Measurements from ENCODE around the gene RNGTT.

Gene RNGTT

DNA sequence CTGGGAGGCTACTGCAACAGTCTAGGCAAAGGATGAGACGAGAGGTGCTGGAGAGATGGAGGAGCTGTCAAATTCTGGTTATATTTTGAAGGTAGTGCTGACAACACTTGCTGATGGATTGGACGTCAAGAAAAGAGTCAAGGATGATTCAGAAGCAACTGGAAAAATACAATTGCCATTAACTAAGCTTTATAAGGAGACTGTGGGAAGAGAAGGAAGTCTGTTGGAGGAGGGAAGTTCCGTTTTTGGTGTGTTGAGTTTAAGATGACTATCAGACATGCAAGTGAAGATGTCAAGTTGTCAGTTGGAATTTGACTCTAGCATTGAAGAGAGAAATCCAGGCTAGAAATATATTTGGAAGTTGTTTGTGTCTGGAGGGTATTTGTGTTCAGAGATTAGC lies 358.1 kb downstream of the RNGTT start:
- no peak for DNase-seq
- TF ChIP-seq, protein P1, sequence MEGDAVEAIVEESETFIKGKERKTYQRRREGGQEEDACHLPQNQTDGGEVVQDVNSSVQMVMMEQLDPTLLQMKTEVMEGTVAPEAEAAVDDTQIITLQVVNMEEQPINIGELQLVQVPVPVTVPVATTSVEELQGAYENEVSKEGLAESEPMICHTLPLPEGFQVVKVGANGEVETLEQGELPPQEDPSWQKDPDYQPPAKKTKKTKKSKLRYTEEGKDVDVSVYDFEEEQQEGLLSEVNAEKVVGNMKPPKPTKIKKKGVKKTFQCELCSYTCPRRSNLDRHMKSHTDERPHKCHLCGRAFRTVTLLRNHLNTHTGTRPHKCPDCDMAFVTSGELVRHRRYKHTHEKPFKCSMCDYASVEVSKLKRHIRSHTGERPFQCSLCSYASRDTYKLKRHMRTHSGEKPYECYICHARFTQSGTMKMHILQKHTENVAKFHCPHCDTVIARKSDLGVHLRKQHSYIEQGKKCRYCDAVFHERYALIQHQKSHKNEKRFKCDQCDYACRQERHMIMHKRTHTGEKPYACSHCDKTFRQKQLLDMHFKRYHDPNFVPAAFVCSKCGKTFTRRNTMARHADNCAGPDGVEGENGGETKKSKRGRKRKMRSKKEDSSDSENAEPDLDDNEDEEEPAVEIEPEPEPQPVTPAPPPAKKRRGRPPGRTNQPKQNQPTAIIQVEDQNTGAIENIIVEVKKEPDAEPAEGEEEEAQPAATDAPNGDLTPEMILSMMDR (IDR thresholded peaks at IDR 0.05; ENCODE audit: low read depth, low read length), result no peak

DNA sequence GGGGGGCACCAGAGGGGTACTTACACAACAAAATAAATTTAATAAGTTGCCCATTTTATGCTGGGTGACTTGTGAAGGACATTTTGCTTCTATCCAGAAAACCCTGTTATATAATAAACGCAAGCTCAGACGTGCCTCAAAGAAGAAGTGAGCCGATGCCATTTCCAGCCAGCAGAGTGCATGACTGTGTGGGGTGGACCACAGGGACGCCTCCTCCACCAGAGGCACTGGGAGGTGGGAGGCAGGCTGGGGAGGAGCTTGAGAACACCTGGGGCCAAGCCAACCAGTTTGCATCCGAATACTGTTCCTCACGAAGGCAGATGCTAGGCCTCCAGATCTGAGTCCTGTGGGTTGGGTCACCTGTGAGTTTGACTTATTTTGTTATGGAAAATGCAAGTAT lies 363.8 kb downstream of the RNGTT start:
- Histone ChIP-seq H3K4me3 (ENCODE audit: low read depth, low read length) (no peak overlapping the region), H3K36me3 (no peaks in the 10 kb centered on the region), H3K27me3 (ENCODE audit: insufficient read depth, low read depth, severe bottlenecking) (no peaks in the 10 kb centered on the region), H3K27ac (no peak overlapping the region), H3K9me3 (ENCODE audit: severe bottlenecking) (no peaks in the 10 kb centered on the region)
- TF ChIP-seq, protein P1 (IDR thresholded peaks at IDR 0.05; ENCODE audit: low read depth, low read length), result no peak
- DNase-seq, result no peak

More for the DNA sequence above, 358.1 kb downstream of the RNGTT start:
- H3K27me3 ChIP-seq (ENCODE audit: insufficient read depth, low read depth, severe bottlenecking), result no peaks in the 10 kb centered on the region
- H3K4me3 ChIP-seq (ENCODE audit: low read depth, low read length), result no peak overlapping the region
- H3K27ac ChIP-seq, result no peak overlapping the region
- H3K36me3 ChIP-seq, result no peaks in the 10 kb centered on the region
- H3K9me3 ChIP-seq (ENCODE audit: severe bottlenecking), result no peaks in the 10 kb centered on the region

DNA sequence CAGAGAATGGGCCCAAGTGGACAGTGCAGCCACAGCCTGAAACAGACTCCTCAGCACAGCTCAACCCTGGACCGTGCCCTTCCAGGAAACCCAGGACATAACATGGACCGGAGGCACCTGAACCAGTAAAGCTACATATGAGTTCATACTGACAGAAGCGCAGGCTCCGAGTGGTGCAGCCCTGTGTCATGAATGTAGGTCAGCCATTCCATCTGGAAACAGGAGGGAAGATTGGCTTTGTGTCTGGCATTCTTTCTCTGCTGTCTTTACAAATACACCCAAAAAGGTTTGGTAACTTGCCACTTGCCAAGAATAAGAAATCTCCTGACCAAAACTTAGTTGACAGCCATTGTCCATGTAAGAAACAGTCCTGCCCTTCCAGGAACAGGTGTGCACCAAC lies 366.6 kb downstream of the RNGTT start:
- TF ChIP-seq, protein P1 (IDR thresholded peaks at IDR 0.05; ENCODE audit: low read depth, low read length), result no peak
- Histone ChIP-seq H3K9me3 (ENCODE audit: severe bottlenecking) (no peaks in the 10 kb centered on the region), H3K36me3 (no peaks in the 10 kb centered on the region), H3K27me3 (ENCODE audit: insufficient read depth, low read depth, severe bottlenecking) (no peaks in the 10 kb centered on the region), H3K27ac (no peak overlapping the region), H3K4me3 (ENCODE audit: low read depth, low read length) (no peak overlapping the region)
- DNase-seq, result no peak

DNA sequence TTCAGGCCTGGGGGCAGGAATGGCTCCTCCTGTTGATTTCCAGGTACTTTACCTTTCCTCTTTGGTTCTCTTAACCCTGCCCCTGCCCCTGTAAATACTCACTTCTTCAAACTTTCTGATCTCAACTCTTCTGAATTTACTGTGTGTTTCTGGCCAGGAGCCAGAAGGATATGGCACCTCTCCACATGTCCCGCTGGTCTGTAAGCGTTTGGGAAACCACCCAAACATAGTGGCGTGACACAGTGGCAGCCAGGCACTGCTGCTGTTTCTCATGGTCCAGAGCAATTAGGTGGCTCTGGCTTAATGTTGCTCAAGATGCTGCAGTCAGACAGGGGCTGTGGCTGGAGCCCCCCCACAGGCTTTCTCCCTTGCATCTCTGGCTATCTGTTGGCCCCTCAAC lies 374.5 kb downstream of the RNGTT start:
- no peak overlapping the region for H3K4me3 ChIP-seq (ENCODE audit: low read depth, low read length)
- H3K27me3 ChIP-seq (ENCODE audit: insufficient read depth, low read depth, severe bottlenecking), result no peaks in the 10 kb centered on the region
- H3K27ac ChIP-seq, result no peak overlapping the region
- TF ChIP-seq, protein P1 (IDR thresholded peaks at IDR 0.05; ENCODE audit: low read depth, low read length), result no peak
- no peaks in the 10 kb centered on the region for H3K9me3 ChIP-seq (ENCODE audit: severe bottlenecking)
- H3K36me3 ChIP-seq, result no peaks in the 10 kb centered on the region
- no peak for DNase-seq

DNA sequence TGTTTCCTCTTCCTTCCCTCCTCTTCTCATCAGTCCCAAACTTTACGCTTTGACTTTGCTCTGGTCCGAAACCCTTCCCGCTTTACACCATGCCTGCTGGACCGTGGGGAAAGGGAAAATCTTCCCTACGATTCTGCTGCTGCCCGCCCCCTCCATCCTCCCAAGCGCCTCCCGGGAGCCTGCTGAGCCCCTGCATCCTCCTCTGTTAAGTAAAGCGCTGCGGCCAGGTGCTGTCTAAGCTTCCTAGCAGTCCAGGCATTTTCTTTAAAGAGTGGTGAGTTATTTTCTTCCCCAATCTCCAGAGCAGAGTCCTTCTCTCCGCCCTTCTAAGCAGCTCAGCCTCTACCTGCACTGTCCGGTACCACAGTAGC lies 376.3 kb downstream of the RNGTT start:
- no peak for DNase-seq
- H3K4me3 ChIP-seq (ENCODE audit: low read depth, low read length), result no peak overlapping the region
- H3K27ac ChIP-seq, result no peak overlapping the region
- TF ChIP-seq, protein P1 (IDR thresholded peaks at IDR 0.05; ENCODE audit: low read depth, low read length), result no peak
- H3K9me3 ChIP-seq (ENCODE audit: severe bottlenecking), result no peaks in the 10 kb centered on the region
- H3K36me3 ChIP-seq, result no peaks in the 10 kb centered on the region
- H3K27me3 ChIP-seq (ENCODE audit: insufficient read depth, low read depth, severe bottlenecking), result no peaks in the 10 kb centered on the region

DNA sequence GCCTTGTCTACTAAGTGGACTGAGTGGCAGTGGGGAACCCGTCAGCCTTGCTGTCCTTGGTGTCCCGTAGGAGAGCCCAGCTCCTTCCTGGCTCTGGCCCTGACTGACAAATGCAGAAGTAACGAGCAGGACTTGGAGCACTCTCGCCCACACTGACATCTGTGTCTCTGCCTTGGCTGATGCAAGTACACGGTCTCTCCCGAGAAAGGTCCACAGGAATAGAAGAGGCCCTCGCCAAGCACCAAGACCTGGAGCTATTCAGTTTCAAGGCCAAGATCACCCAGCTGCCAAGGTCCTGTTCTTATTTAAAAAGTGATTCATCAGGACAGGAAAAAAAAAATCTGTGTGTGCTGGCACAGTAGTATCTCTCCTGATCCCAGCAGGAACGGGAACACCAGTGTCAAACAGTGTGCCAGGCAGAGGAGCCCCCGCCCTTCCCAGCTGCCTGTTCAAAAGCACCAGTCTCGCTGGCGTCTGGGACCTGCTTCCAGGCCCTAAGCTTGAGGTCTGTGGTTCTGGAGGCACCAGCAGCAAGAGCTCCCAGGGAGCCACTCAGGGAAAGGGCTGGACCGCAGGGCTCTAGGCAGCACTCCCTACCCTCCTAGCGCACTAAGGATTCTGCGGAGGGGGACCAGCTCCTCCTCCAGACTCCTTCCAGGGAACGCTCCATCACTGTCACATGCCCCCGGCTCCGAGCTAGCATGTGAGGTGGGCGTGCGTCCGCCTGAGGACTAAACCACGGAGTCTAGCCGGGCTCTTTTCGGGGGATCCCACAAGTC lies 376.9 kb downstream of the RNGTT start:
- Histone ChIP-seq H3K27ac (no peak overlapping the region), H3K36me3 (no peaks in the 10 kb centered on the region), H3K4me3 (ENCODE audit: low read depth, low read length) (no peak overlapping the region), H3K9me3 (ENCODE audit: severe bottlenecking) (no peaks in the 10 kb centered on the region), H3K27me3 (ENCODE audit: insufficient read depth, low read depth, severe bottlenecking) (no peaks in the 10 kb centered on the region)
- TF ChIP-seq, protein P1 (IDR thresholded peaks at IDR 0.05; ENCODE audit: low read depth, low read length), result no peak
- DNase-seq, result no peak

All from WERI-Rb-1 (cell line).